HCT116 (cell line): Measurements from ENCODE around the gene ZNF783. TPM values are rescaled to one million over a fixed set of nuclear protein-coding genes. Genes with fewer than 3 reads are reported as not detected.

Experiments
- ATAC-seq: fragments of 200-7000 bp; cut with Tn5 transposase; 2 replicates; pipeline ENCODE4 v1.9.1; 2020; ENCODE audit warnings: mild to moderate bottlenecking, moderate library complexity
- BruUV-seq: library from RNA; stranded (reverse); fragments of 400-500 nt; replicated peaks from 2 replicates; lab custom pipeline; 2021; lab: Mats Ljungman, UMichigan
- CTCF ChIA-PET: fragments of 300-600 bp; sonication (Branson Sonifier 250); formaldehyde crosslinking; loops from one replicate; lab custom pipeline; 2021; ENCODE audit warnings: antibody characterized with exemption; lab: Charles Lee
- POLR2A ChIA-PET: fragments of 300-600, 350-600 bp; sonication (Branson Sonifier 250); formaldehyde crosslinking; loops from one replicate; lab custom pipeline; 2021; ENCODE audit warnings: antibody characterized with exemption; lab: Charles Lee
- RAD21 ChIA-PET, 2 experiments: fragments of 300-600 bp; sonication (Branson Sonifier 250); formaldehyde crosslinking; loops; one replicate each; lab custom pipeline; 2023; ENCODE audit warnings: low total read pairs in 2 of 2; ENCODE audit not compliant: uncharacterized antibody in 2 of 2, unreplicated experiment in 2 of 2, low non-redundant PET in 1 of 2; lab: Charles Lee
- DNase-seq: peaks from one replicate; pipeline ENCODE4 v3.0.0-alpha.2; 2010; ENCODE audit warnings: low read depth, low spot score
- H2AFZ ChIP-seq: fragments of 200-600 bp; shearing (Covaris generic), sonication (generic); 2 replicates; pipeline ENCODE4 v1.6.1; 2017; ENCODE audit warnings: low read depth, mixed run types, mixed read lengths, antibody characterized with exemption, low read length; ENCODE audit not compliant: poor library complexity, severe bottlenecking
- H3K27ac ChIP-seq: 2 replicates; pipeline ENCODE4 v1.5.1; 2012; ENCODE audit warnings: low read depth, low read length
- H3K27me3 ChIP-seq: fragments of 200-600 bp; sonication (generic); 2 replicates; pipeline ENCODE4 v1.6.1; 2016; ENCODE audit warnings: mixed run types, low read length, mixed read lengths; ENCODE audit not compliant: insufficient read depth
- H3K36me3 ChIP-seq, 2 experiments: fragments of 200-500 bp in 1 of 2; fragments of 200-600 bp in 1 of 2; sonication (Bioruptor generic) in 1 of 2; sonication (generic) in 1 of 2; 2 replicates each; pipeline versions ENCODE4 v1.5.1 to v1.6.1; 2014 to 2016; ENCODE audit warnings: low read length in 2 of 2, inconsistent platforms in 1 of 2, mixed read lengths in 1 of 2, mixed run types in 1 of 2; ENCODE audit not compliant: insufficient read depth in 2 of 2, control insufficient read depth in 1 of 2
- H3K4me1 ChIP-seq, 2 experiments: fragments of 200-600 bp in 1 of 2; sonication (generic) in 1 of 2; 2 replicates each; pipeline versions ENCODE4 v1.5.1 to v1.6.1; 2012 to 2017; ENCODE audit warnings: low read length in 2 of 2, inconsistent platforms in 1 of 2, mild to moderate bottlenecking in 1 of 2, mixed read lengths in 1 of 2, mixed run types in 1 of 2, moderate library complexity in 1 of 2; ENCODE audit not compliant: insufficient read depth in 2 of 2, control insufficient read depth in 1 of 2
- H3K4me2 ChIP-seq: fragments of 200-600 bp; sonication (generic); 2 replicates; pipeline ENCODE4 v1.6.1; 2017; ENCODE audit warnings: mixed run types, low read length, mixed read lengths
- H3K4me3 ChIP-seq, 2 experiments: fragments of 200-600 bp in 1 of 2; sonication (generic) in 1 of 2; replicated peaks in 1 of 2; 2 replicates each; pipeline ENCODE4 v1.5.1; 2011 to 2016; ENCODE audit warnings: low read length in 2 of 2, control low read depth in 1 of 2, low read depth in 1 of 2, mild to moderate bottlenecking in 1 of 2, mixed read lengths in 1 of 2, mixed run types in 1 of 2
- H3K79me2 ChIP-seq: fragments of 200-600 bp; sonication (generic); 2 replicates; pipeline ENCODE4 v1.6.1; 2017; ENCODE audit warnings: mild to moderate bottlenecking, mixed run types, low read length, moderate library complexity, mixed read lengths; ENCODE audit not compliant: insufficient read depth
- H3K9ac ChIP-seq: fragments of 200-600 bp; sonication (generic); 2 replicates; pipeline ENCODE4 v1.6.1; 2016; ENCODE audit warnings: low read length, mixed read lengths
- H3K9me2 ChIP-seq: fragments of 200-600 bp; sonication (generic), shearing (Covaris generic); 2 replicates; pipeline ENCODE4 v1.6.1; 2017; ENCODE audit warnings: mixed run types, mild to moderate bottlenecking, moderate library complexity; ENCODE audit not compliant: insufficient read depth
- H3K9me3 ChIP-seq, 2 experiments: fragments of 200-500 bp in 1 of 2; fragments of 200-600 bp in 1 of 2; sonication (Bioruptor generic) in 1 of 2; sonication (generic) in 1 of 2; 2 replicates each; pipeline ENCODE4 v1.6.1; 2014 to 2017; ENCODE audit warnings: low read length in 2 of 2, mixed read lengths in 2 of 2, inconsistent platforms in 1 of 2, low read depth in 1 of 2, mild to moderate bottlenecking in 1 of 2, mixed run types in 1 of 2, moderate library complexity in 1 of 2; ENCODE audit not compliant: control insufficient read depth in 1 of 2, insufficient read depth in 1 of 2
- H4K20me1 ChIP-seq: fragments of 200-600 bp; sonication (generic), shearing (Covaris generic); 2 replicates; pipeline ENCODE4 v1.6.1; 2017; ENCODE audit warnings: mixed run types, mild to moderate bottlenecking, moderate library complexity; ENCODE audit not compliant: insufficient read depth
- CBX3 ChIP-seq: IDR thresholded peaks from 2 replicates; pipeline ENCODE4 v1.6.1; 2012; ENCODE audit warnings: low read depth
- ELF1 ChIP-seq: IDR thresholded peaks from 2 replicates; pipeline ENCODE4 v1.6.1; 2012; ENCODE audit warnings: low read depth, borderline replicate concordance
- EZH2 ChIP-seq: fragments of 200-600 bp; sonication (generic); IDR thresholded peaks from 2 replicates; pipeline ENCODE4 v1.6.1; 2017; ENCODE audit warnings: antibody characterized with exemption, mixed run types
- POLR2A ChIP-seq: IDR thresholded peaks from 2 replicates; pipeline ENCODE4 v1.7.0; 2011; ENCODE audit warnings: borderline replicate concordance; ENCODE audit not compliant: insufficient read depth, insufficient read length; ENCODE audit errors: extremely low read depth
- RAD21 ChIP-seq: IDR thresholded peaks from 2 replicates; pipeline ENCODE4 v1.6.1; 2012; ENCODE audit warnings: low read depth, mild to moderate bottlenecking
- SRF ChIP-seq: IDR thresholded peaks from 2 replicates; pipeline ENCODE4 v1.6.1; 2012; ENCODE audit warnings: low read depth
- TCF7L2 ChIP-seq: IDR thresholded peaks from 2 replicates; pipeline ENCODE4 v1.7.0; 2011; ENCODE audit warnings: borderline replicate concordance, inconsistent platforms; ENCODE audit not compliant: insufficient read depth, insufficient read length; ENCODE audit errors: extremely low read depth
- ZBTB33 ChIP-seq: IDR thresholded peaks from 2 replicates; pipeline ENCODE4 v1.6.1; 2011; ENCODE audit warnings: mild to moderate bottlenecking, low read length, moderate library complexity; ENCODE audit not compliant: insufficient replicate concordance; ENCODE audit errors: extremely low read depth
- ZFX ChIP-seq: fragments of 450-650 bp; IDR thresholded peaks from 2 replicates; pipeline ENCODE4 v1.6.1; 2017
- intact Hi-C: fragments of 100-400 bp; cut with micrococcal nuclease; formaldehyde crosslinking; loops from 2 replicates; pipeline ENCODE4 v1.10.0; 2022
- total RNA-seq: library from RNA; stranded (reverse); gene quantifications from one replicate; pipeline ENCODE4 v1.2.1, GENCODE V29; 2021; ENCODE audit not compliant: unreplicated experiment

ZNF783 gene
- total RNA-seq, 1 experiment from 2014 or later = 12.5 TPM

- H3K9me2 ChIP-seq = no peaks in the 10 kb centered on the region
- H3K27me3 ChIP-seq = no peaks in the 10 kb centered on the region
- no peaks in the 10 kb centered on the region for H3K9me3 ChIP-seq
- no peak overlapping the region for H2AFZ ChIP-seq
- DNase-seq (no peak), ATAC-seq (no peak)
- CTCF ChIA-PET = no interaction called here
- no peak for TF ChIP-seq ELF1
- no peak for TF ChIP-seq SRF
- TF ChIP-seq ZBTB33 = no peak
- no peak for TF ChIP-seq RAD21
- no peak for TF ChIP-seq TCF7L2
- no peak for TF ChIP-seq CBX3
- TF ChIP-seq ZFX = no peak
- intact Hi-C loops = no loop called here
- no peak overlapping the region for H3K27ac ChIP-seq
- RAD21 ChIA-PET = no interaction called here
- H3K79me2 ChIP-seq = 0 out of 2 replicates have a peak, but pooled peaks cover 3% of the 10 kb centered on the region
- no peaks in the 10 kb centered on the region for H4K20me1 ChIP-seq
- no peak overlapping the region for H3K4me2 ChIP-seq
- no peak overlapping the region for H3K4me3 ChIP-seq
- H3K36me3 ChIP-seq = peaks cover 22 to 31% of the 10 kb centered on the region in 2 experiments; a peak in 3 of 4 replicates
- H3K4me1 ChIP-seq = no peaks in the 10 kb centered on the region
- BruUV-seq = no TSS peak
- no peak overlapping the region for H3K9ac ChIP-seq
- POLR2A ChIA-PET = no interaction called here
Measured at GRCh38 chr7:149254181-149254858, 7.7 kb upstream of the ZNF783 start.

- no peak overlapping the region for H3K4me2 ChIP-seq
Measured at GRCh38 chr7:149255174-149255573, 6.8 kb upstream of the ZNF783 start.

More at GRCh38 chr7:149255174-149255573, 6.8 kb upstream of the ZNF783 start:
- H3K4me3 ChIP-seq = no peak overlapping the region
- ATAC-seq = no peak
- intact Hi-C loops = no loop called here
- RAD21 ChIA-PET = no interaction called here
- H3K9me3 ChIP-seq = no peaks in the 10 kb centered on the region
- no peak overlapping the region for H3K9ac ChIP-seq
- H3K79me2 ChIP-seq = no peaks in the 10 kb centered on the region
- POLR2A ChIA-PET = no interaction called here
- CTCF ChIA-PET = no interaction called here
- no TSS peak for BruUV-seq
- H3K27ac ChIP-seq = no peak overlapping the region
- no peak for DNase-seq
- no peaks in the 10 kb centered on the region for H3K9me2 ChIP-seq
- no peaks in the 10 kb centered on the region for H3K27me3 ChIP-seq
- no peaks in the 10 kb centered on the region for H3K4me1 ChIP-seq
- TF ChIP-seq EZH2 = no peak
- no peak for TF ChIP-seq POLR2A
- peaks cover 22 to 31% of the 10 kb centered on the region in 2 experiments; a peak in 3 of 4 replicates for H3K36me3 ChIP-seq
- H4K20me1 ChIP-seq = no peaks in the 10 kb centered on the region
- H2AFZ ChIP-seq = no peak overlapping the region
